T-helper 22 cell (primary cell): Measurements from ENCODE around the gene PPP1R37.

Experiments
- DNase-seq: peaks from one replicate; pipeline ENCODE4 v3.0.0-alpha.2; 2020; ENCODE audit warnings: low read depth

Gene PPP1R37

GRCh38 chr19:45092747-45093678, at the start of gene PPP1R37:
Gene PPP1R37, plus strand, starts transcription at chr19:45093179. Its CDS starts 147 bp downstream, at chr19:45093326.
- peak; percentile 89 for DNase-seq

GRCh38 chr19:45045671-45046353, 47.2 kb upstream of the PPP1R37 start:
- DNase-seq, result no peak

GRCh38 chr19:45046355-45046754, 46.6 kb upstream of the PPP1R37 start:
- DNase-seq, result no peak

- no peak for DNase-seq
Observed at GRCh38 chr19:45047188-45047797, 45.7 kb upstream of the PPP1R37 start.

GRCh38 chr19:45049073-45049736, 43.8 kb upstream of the PPP1R37 start:
- DNase-seq, result no peak

- DNase-seq, result no peak
Observed at GRCh38 chr19:45050036-45050435, 42.9 kb upstream of the PPP1R37 start.

- DNase-seq, result no peak
Observed at GRCh38 chr19:45051929-45052579, 40.9 kb upstream of the PPP1R37 start.

- no peak for DNase-seq
Observed at GRCh38 chr19:45056831-45057230, 36.1 kb upstream of the PPP1R37 start.

- no peak for DNase-seq
Observed at GRCh38 chr19:45057444-45057843, 35.5 kb upstream of the PPP1R37 start.

GRCh38 chr19:45058622-45059159, 34.3 kb upstream of the PPP1R37 start:
- no peak for DNase-seq

GRCh38 chr19:45059258-45059965, 33.6 kb upstream of the PPP1R37 start:
- DNase-seq, result peak; percentile 60

- DNase-seq, result no peak
Observed at GRCh38 chr19:45061965-45062364, 31.0 kb upstream of the PPP1R37 start.

GRCh38 chr19:45063851-45064801, 28.9 kb upstream of the PPP1R37 start:
- DNase-seq, result no peak

GRCh38 chr19:45066921-45067661, 25.9 kb upstream of the PPP1R37 start:
- DNase-seq, result no peak

GRCh38 chr19:45068041-45068440, 24.9 kb upstream of the PPP1R37 start:
- DNase-seq, result no peak

GRCh38 chr19:45069056-45069455, 23.9 kb upstream of the PPP1R37 start:
- no peak for DNase-seq

- DNase-seq, result no peak
Observed at GRCh38 chr19:45070214-45070613, 22.8 kb upstream of the PPP1R37 start.

GRCh38 chr19:45070861-45071544, 22.0 kb upstream of the PPP1R37 start:
- no peak for DNase-seq
